ENCODE data around the gene GNMT. TPM values are rescaled to one million over a fixed set of nuclear protein-coding genes. Genes with fewer than 3 reads are reported as not detected.

GNMT gene
- total and polyA plus RNA-seq, 9 of the 15 experiments (the other 6 are each of a cell fraction or from before 2014, with no cell fraction given): 0.11 to 0.29 (median 0.15) TPM; not detected in 6

GRCh38 chr6:42984001-42984923 is 23.7 kb downstream of the GNMT start, which contains the start of gene PPP2R5D (continued):
- TF ChIP-seq VEZF1 (CRISPR knock-in tag; IDR thresholded peaks at IDR 0.05) (no peak; the same call in 1 of the 2 replicates), COPS2 (conservative IDR thresholded peaks at IDR 0.05) (no peak), BRF1 (IDR thresholded peaks at IDR 0.05; ENCODE audit: borderline replicate concordance, extremely low read depth, insufficient read length) (no peak), NCOR1 (IDR thresholded peaks at IDR 0.05) (no peak), RBM14 (IDR thresholded peaks at IDR 0.05; ENCODE audit: borderline replicate concordance, insufficient read depth, low read depth, low read length) (no peak), ETV1 (tag; conservative IDR thresholded peaks at IDR 0.05; ENCODE audit: low read depth) (no peak), SMARCB1 (IDR thresholded peaks at IDR 0.05; ENCODE audit: insufficient read length, low read depth) (no peak), CBX1 (IDR thresholded peaks at IDR 0.05; ENCODE audit: low read depth) (no peak), NCOA1 (IDR thresholded peaks at IDR 0.05; ENCODE audit: low read depth) (no peak), L3MBTL2 (IDR thresholded peaks at IDR 0.05) (peak; percentile 53; the same call in 1 of the 2 replicates), ZC3H11A (IDR thresholded peaks at IDR 0.05; ENCODE audit: low read depth, low read length) (no peak), KAT8 (IDR thresholded peaks at IDR 0.05; ENCODE audit: low read depth) (no peak), PRDM10 (IDR thresholded peaks at IDR 0.05; ENCODE audit: partially characterized antibody) (peak; percentile 18), ZNF696 (CRISPR knock-in tag; conservative IDR thresholded peaks at IDR 0.05) (no peak), FIP1L1 (IDR thresholded peaks at IDR 0.05; ENCODE audit: low read depth, low read length, poor library complexity, severe bottlenecking) (no peak), MBD1 (CRISPR knock-in tag; IDR thresholded peaks at IDR 0.05) (no peak), PKNOX1 (IDR thresholded peaks at IDR 0.05) (no peak), STAG1 (CRISPR knock-in tag; IDR thresholded peaks at IDR 0.05; ENCODE audit: borderline replicate concordance) (no peak)

Data from K562 (cell line).